GM21447 (cell line): ENCODE data around the gene LSR.
"Not testable (repeated sequence)": the region's sequence is repeated elsewhere in the genome, so short reads cannot be mapped to it uniquely, and the experiment has no call there.

ENCODE experiments used
- ATAC-seq: cut with Tn5 transposase; IDR thresholded peaks from one replicate; pipeline ENCODE4 v1.9.1; 2021; ENCODE audit not compliant: unreplicated experiment

LSR gene

DNA sequence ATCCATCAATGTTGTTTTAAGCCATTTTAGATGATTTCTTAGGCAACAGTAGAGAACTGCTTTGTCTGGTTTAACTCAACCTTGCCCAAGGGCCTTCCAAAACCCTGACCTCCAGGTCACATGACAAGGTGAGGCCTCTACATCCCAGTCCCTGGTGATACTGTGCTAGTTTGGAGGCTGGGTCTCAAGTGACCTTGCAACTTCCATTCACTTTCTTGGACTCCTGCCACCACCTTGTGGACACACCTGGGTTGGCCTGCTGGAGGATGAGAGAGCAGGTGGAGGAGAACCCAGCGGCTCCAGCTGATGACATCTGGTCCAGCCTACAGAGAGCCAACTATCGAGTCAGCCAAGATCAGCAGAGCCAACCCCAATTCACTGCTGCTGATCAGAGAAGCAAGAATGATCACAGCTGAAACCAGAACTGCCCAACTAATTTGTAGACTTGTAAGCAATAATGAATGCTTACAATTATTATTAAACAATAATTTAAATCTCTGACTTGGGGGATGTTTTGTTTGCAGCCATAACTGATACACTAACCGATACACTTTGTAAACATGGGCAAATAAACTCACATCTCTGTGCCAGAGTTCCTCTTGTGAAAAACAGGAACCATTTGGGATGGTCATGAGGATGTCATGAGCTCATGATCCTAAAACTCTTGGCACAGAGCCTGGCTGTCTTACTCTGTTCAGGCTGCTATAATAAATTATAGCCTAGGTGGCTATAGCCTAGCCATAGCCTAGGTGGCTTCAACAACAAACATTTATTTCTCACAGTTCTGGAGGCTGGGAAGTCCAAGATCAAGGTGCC, 31.8 kb upstream of the LSR start:
- no peak for ATAC-seq

DNA sequence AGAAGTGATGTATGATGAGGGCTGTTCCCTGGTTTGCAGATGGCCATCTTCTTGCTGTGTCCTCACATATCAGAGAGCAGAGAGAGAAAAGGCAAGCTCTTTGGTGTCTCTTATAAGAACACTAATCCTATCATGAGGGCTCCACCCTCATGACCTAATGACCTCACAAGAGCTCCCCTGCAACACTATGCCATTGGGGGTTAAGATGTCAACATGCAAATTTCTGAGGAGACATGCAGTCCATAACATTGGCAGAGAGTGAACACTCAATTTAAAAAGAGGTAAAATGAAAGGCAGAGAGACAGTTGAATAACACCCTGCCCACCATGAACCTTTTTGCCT, 31.2 kb upstream of the LSR start:
- ATAC-seq = no peak

DNA sequence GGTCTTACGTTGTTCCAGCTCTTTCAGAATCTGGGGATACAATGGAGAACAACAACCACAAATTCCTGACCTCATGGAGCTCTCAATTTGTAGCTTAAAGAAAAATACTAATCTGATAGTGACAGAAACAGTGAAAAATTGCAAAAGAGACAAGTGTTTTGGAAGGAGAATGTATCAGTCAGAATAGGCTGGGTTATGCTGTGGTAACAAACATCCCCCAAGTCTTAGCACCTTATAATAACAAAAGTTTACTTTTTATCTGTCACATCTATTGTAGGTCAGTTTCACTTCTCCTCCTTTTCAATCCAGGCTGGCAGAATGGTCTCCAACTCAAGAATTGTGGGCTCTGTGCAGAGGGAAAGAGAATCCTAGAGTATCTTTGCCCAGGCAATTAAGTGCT, 29.8 kb upstream of the LSR start:
- ATAC-seq = no peak

DNA sequence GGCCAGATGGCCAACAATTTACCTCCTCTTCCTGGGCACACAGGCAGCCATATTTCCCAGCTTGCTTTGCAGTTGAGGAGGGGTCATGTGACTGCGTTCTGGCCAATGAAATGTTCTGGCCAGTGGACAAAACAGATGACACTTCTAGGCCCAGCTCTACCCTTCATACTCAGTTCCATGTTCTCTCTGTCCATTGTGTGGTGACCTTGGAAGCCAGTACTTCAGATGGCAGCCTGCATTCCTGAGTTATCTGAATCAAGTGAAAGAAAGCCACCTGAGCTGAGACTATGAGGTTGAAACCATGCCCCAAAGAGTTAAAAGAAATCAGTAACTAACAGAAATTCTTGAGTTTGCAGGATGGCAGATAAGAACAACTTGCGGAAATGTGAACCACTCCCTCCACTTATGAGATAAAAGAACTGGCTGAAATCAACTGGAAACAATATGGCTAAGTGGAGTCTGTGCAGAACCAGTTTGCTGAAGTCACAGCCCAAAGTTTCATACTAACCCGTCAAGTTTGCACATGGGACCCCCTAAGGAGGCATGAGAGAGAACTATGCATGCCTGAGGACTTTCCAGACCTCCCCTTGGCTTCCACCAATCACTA, 28.4 kb upstream of the LSR start:
- ATAC-seq = no peak

DNA sequence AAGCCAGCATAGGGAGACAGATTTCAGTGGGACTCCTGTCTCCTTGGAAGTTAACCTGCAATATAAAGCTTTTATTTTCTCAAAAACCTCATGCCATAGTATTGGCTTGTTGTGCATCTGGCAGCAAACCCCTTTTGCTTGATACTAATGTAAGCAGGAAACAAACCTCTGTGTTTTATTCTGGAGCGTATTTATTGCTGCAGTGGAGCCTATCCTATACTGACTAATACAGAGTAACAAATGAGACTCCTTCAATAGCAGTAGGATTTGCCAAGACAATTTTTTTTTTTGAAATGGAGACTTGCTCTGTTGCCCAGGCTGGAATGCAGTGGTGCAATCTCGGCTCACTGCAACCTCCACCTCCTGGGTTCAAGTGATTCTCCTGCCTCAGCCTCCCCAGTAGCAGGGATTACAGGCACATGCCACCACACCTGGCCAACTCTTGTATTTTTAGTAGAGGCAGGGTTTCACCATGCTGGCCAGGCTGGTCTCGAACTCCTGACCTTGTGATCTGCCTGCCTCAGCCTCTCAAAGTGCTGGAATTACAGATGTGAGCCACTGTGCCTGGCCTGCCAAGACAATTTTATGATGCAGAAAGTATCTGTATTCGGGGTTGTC, 27.7 kb upstream of the LSR start:
- ATAC-seq = not testable (repeated sequence)

DNA sequence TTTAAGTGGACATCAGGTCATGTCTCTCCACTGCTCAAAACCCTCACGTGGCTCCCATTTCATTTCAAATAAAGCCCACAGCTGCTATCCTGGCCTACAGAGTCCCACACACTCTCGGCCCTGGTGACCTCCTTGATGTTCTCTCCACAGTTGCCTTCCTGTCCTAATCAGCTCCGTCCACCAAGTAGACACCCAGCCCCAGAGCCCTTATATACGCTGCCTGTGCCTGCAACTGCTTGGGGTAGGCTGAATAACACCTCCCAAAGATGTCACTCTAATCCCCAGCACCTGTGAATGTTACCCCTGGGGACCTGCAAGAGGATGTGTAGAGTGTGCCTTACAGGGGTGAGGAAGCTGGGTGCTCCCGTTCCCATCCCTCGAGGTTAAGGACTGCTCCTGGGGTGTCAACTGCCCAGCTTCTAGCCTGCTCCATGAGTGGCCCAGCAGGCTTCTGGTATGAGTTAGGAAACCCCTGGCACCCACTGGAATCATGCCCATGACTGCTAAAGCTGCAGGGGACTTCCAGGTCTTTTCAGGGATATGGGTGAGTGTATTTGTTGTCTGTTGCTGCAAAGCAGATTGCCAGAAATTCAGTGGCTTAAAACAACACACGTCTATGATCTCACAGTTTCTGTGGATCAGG, 26.3 kb upstream of the LSR start:
- no peak for ATAC-seq

DNA sequence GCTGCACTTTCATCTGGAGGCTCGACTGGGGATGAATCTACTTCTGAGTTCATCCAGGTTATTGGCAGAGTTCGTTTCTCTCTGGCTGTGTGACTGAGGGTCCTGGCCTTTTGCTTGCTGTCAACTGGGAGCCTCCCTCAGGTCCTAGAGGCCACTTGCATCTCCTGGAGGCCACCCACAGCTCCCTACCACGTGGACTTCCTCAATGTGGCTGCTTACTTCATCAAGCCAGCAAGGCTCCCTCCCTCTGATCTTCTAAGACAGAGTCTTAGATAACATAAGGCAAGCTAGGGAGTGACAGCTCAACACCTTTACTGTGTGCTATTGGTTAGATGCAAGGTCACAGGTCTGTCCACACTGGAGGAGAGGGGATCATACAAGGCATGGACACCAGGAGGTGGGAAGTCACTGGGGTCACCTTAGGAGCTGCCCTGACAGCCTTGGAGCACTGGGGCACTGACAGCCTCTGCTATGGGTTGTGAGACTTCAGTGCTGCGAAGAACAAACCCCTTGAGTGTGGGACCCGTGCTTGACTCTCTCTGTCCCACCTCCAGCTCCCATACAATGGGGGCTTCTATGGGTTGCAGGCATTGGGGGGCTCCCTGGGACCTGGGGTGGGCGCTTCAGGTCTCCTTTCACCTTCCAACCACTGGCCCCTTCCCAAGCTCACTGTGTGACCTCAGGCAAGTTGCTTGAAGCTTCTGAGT, 25.6 kb upstream of the LSR start:
- no peak for ATAC-seq

DNA sequence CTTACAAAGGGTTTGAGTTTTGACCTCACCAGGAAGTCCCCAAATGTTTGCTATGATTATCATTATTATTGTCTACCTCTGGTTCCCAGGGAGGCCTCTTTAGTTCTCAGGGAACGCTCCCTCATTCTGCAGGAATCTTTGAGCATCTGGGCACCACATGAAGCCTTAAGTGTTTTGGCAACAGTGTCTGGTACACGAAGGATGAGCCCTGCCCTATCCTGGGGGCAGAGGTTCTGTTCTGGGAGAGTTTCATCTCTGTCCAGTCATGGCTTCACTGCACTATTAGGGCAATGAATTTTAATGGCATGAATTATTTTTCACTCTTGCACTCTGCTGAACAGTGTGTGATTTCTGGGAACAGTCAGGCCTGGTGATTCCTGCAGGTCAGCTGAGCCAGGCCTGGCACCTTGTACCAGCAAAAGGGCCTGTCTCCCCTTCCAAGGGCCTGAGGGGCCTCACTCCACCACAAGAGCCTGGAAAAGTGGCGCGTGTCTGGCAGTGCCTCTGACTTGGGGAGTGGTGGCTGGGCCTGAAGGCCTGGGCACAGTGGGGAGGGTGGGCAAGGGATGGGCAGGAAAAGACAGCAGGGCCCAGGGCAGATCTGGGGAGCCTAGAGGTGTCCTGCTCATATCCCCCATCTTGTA, 24.8 kb upstream of the LSR start:
- ATAC-seq = no peak

DNA sequence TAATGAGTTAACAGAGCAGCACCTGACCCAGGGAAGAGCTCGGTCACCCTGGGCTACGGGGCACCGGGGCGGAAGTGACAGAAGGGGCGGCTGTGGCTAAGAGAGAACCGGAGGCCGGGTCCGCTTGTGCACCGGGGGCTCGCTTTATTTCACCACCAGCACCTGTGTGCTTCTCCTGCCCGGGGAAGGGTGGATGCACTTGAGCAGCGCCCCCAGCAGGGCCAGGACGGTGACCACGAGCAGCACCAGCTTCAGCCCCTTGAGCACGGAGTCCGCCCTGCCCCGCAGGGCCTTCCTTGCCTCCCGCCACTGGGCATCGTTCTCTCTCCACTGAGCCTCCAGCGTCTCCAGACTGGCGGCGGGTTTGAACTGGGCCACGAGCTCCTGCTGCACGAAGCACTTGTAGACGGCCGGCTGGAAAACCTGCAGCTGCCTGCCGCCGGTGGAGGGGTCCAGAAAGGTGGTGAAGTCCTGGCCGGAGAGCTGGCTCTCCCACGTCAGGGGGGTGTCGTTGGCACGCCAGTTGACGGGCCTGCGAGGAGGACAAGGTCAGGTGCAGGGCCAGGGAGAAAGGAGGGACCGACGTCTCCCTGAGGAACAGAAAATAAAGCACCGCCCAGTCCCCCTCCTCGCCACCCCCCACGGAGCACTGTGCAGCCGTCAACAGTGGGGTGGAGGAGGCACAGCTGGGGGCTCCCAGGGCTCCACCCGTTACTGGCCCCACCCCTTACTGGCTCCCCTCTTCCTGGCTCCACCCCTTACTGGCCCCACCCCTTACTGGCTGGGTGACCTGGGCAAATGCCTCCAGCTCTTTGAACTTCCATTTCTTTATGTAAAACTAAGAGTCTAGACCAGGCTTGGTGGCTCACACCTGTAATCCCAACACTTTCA, 23.9 kb upstream of the LSR start:
- ATAC-seq = no peak

DNA sequence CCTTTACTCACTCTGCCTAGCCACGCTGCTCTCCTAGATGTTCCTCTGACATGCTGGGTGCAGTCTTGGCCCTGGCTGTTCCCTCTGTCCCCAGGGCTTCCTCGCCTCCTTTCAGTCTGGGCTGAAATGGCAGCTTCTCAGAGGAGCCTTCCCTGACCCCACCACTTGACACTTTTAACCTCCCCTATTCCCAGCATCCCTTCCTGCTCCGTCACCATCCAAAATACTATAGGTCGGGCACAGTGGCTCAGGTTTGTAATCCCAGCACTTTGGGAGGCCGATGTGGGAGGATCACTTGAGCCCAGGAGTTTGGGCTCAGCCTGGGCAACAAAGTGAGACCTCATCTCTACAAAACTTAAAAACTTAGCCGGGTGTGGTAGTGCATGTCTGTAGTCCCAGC, 22.9 kb upstream of the LSR start:
- no peak for ATAC-seq

DNA sequence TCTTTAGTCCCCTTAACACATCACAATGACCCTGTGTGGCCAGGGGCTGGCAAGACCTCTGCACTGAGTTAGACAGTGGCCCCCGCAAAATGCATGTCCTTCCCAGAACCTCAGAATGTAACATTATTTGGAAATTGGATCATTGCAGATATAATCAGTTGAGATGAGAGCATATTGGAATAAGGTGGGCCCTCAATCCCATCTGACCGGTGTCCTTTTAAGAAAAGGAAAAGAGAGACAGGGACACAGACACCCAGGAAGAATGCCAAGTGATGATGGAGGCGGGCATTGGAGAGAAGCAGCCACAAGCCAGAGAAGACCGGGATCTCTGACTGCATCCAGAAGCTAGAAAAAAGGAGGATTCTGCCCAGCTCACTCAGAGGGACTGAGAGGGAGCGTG, 22.1 kb upstream of the LSR start:
- ATAC-seq = no peak

DNA sequence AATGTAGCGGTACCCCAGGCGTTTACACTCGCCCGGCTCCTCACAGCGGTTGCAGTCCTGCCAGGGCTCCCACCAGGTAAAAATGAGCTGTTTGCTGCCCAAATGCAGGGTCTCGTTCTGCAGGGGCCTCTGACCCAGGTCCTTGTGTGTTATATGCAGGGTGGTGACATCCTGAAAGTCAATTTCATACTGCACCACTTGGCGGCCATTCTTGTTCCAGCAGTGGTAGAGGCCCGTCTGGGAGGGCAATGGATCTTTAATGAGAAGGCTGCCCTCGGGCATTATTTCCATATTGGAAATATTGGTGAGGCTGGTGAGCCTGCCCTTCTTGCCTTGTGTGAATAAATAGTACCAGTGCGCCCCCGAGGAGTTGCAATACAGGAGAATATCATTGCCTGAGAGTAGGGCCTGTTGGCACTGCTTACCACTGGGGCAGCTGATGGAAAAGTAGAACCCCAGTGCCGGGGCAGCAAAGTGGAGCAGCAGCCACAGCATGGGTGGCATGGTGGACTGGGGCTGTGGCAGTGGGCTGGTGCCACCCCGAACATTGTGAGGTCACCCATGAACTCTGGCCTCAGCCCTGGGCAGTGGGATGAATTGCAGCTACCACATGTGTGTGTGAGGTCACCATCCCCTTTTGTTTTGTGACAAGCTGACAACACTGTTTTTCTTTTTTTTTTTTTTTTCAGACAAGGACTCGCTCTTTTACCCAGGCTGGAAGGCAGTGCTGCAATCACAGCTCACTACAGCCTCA, 20.4 kb upstream of the LSR start, which contains the start of gene FAM187B:
TSS of gene FAM187B (minus strand) at position 563 of the 754 bp plus-strand sequence. CDS start at position 504, 59 bp downstream.
- ATAC-seq = no peak

DNA sequence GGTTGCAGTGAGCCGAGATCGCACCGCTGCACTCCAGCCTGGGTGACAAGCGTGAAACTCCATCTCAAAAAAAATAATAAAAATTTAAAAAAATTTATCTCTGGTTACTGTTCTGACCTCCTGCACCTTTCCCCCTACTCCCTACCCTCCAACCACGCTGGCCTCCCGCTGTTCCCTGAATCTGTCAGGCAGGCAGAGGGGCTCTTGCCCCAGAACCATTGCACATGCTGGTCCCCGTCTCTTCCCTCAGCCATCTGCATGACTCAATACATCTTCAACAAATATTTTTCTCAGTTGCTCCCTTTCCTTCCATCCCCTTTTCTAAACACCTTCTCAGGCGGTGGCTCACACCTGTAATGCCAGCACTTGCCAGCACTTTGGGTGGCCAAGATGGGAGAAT, 19.2 kb upstream of the LSR start:
- ATAC-seq = no peak

DNA sequence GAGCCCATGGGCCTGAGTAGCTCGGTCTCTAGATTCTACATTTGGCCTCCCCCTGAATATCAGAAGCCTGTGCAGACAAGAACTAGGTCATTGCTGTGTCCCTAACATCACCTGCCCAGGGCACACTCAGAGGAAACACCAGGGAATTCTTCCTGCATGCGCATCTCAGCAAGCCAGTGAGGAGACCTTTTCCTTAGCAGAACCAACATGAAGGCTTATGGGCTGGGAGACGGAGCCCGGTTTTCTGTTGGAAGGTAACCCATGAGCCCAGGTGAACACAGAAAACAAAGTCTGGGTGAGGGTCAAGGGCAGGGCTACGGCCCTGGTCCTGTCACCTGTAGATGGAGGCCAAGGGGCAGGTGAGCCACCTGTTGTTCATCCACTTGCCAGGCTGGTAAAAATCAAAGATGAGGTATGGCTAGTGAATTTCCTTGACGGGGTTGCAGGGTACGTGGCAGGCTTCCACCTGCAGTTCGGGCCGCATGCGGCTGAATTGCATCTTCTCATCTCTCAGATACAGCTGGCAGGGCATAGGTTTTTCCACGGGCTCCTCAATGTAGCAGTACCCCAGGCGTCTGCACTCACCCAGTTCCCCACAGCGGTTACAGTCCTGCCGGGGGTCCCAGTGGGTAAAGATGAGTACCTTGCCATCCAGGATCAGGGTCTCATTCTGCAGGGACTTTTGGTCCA, 16.7 kb upstream of the LSR start:
- ATAC-seq = no peak

DNA sequence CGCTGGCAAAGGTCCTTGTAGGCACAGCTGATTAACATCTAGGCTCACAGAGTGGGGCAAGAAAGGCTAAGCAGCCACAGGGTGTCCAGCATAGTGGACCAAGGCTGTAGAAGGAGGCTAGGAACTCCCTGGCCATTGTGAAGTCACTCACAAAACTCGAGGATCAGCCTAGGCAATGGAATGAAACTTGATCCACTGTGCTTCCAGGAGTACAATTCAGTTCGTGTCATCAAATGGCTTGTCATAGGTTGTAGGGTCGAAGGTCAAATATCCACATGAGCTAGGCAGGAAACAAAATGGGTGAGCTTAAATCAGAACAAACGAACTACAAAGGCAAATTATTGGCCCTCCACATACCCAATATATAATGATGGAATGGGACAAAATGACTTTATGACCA, 15.9 kb upstream of the LSR start:
- no peak for ATAC-seq

DNA sequence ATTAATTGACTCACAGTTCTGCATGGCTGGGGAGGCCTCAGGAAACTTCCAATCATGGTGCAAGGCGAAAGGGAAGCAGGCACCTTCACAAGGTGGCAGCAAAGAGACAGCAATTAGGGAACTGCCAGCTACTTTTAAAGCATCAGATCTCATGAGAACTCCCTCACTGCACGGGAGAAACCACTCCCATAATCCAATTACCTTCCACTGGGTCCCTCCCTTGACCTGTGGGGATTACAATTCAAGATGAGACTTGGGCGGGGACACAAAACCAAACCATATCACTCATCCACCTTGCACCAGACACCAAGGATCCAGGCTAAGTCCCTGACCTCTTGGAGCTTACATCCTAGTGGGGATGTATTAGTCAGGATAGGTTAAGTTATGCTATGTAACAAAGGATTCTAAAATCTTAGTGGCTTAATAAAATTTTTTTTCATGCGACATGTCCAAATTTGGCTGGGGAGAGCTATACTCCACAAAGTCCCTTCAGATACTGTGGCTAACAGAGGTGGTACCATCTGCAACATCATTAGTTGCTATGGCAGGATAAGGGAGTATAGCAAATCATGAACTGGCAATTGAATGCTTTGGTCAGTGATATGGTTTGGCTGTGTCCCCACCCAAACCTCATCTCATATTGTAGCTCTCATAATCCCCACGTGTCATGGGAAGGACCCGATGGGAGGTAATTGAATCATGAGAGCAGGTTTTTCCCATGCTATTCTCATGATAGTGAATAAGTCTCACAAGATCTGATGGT, 12.0 kb upstream of the LSR start:
- ATAC-seq = no peak

DNA sequence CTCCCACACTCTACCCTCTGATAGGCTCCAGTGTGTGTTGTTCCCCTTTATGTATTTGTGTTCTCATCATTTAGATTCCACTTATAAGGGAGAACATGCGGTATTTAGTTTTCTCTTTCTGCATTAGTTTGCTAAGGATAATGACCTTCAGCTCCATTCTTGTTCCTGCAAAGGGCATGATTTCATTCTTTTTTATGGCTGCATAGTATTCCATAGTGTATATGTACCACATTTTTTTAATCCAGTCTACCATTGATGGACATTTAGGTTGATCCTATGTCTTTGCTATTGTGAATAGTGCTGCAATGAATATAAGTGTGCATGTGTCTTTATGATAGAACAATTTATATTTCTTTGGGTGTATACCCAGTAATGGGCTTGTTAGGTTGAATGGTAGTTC, 9.2 kb upstream of the LSR start:
- not testable (repeated sequence) for ATAC-seq

DNA sequence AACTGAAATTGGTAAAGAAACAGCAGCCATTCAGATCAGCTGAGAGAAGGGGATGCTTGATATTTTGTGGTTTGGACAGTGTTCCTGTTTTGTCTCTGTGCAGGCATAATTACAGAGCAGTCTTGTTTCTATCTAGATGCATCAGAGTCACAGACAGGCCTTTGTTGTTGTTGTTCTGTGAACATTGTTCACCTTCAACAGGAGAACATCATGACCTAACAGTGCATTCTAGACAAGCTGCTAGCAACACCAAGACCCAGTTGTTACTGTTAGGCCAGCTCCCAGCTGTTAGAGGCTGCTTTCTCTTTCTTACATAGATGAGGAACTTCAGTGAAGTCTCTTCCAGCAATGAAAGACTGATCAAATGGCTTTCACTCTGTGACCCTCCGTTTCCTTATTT, 8.5 kb upstream of the LSR start:
- no peak for ATAC-seq
